CD4-positive, alpha-beta T cell treated with Interleukin-4 for 1 hour (primary cell): Measurements from ENCODE around the gene HOXB4.
A peak's percentile ranks its signal among the peaks of the same experiment; 100 is the strongest.

Experiments
- DNase-seq, 2 donors: peaks; one replicate each; pipeline ENCODE4 v3.0.0-alpha.2; 2020 to 2022

Gene HOXB4

GRCh38 chr17:48577946-48578615 lies at the start of gene HOXB4:
Gene HOXB4, minus strand, starts transcription at chr17:48578350. Its CDS starts 31 bp downstream, at chr17:48578319.
- peak; percentile 60 to 78 for DNase-seq

GRCh38 chr17:48627118-48627597 lies 49.0 kb upstream of the HOXB4 start:
- no peak for DNase-seq

GRCh38 chr17:48626245-48627117 lies 48.3 kb upstream of the HOXB4 start, which contains the start of gene HOXB9:
Gene HOXB9, minus strand, starts transcription at chr17:48626358. Its CDS starts 89 bp downstream, at chr17:48626269.
- DNase-seq, result peak; percentile 43 to 45

- DNase-seq, result peak in 1 of 2 donors; percentile 45
Observed at GRCh38 chr17:48625495-48626244, 47.5 kb upstream of the HOXB4 start.

- peak in 1 of 2 donors; percentile 36 for DNase-seq
Observed at GRCh38 chr17:48624544-48625494, 46.7 kb upstream of the HOXB4 start.

- DNase-seq, result no peak
Observed at GRCh38 chr17:48624118-48624517, 46.0 kb upstream of the HOXB4 start.

GRCh38 chr17:48623583-48623982 lies 45.4 kb upstream of the HOXB4 start:
- no peak for DNase-seq

- no peak for DNase-seq
Observed at GRCh38 chr17:48622857-48623256, 44.7 kb upstream of the HOXB4 start.

GRCh38 chr17:48621410-48622392 lies 43.6 kb upstream of the HOXB4 start:
- DNase-seq, result no peak

- no peak for DNase-seq
Observed at GRCh38 chr17:48620461-48621139, 42.5 kb upstream of the HOXB4 start.

GRCh38 chr17:48619826-48620449 lies 41.8 kb upstream of the HOXB4 start:
- no peak for DNase-seq

GRCh38 chr17:48618256-48618896 lies 40.2 kb upstream of the HOXB4 start:
- DNase-seq, result peak; percentile 81 to 85

GRCh38 chr17:48617471-48618255 lies 39.5 kb upstream of the HOXB4 start:
- DNase-seq, result no peak

GRCh38 chr17:48616717-48617470 lies 38.7 kb upstream of the HOXB4 start:
- DNase-seq, result no peak

GRCh38 chr17:48615963-48616716 lies 38.0 kb upstream of the HOXB4 start:
- no peak for DNase-seq
